ENCODE data around the gene CD9. TPM values are rescaled to one million over a fixed set of nuclear protein-coding genes. Genes with fewer than 3 reads are reported as not detected.

The CD9 gene
- total and polyA plus RNA-seq, 2 of the 8 experiments (the other 6 are each of a cell fraction or from before 2014, with no cell fraction given), result 168 to 319 TPM

- H3K18ac ChIP-seq (ENCODE audit: extremely low read depth, low read length), result peak overlapping the region; percentile 52; the same call in 1 of the 2 replicates
- CTCF ChIA-PET (ENCODE audit: partially characterized antibody), result interaction anchor here (0.7 to 15.1 kb wide), 9 partner anchors 7 to 136 kb away, joined by 3 to 130 read pairs (median 4); partner anchors contain the start of gene CD9
- H3K79me1 ChIP-seq (ENCODE audit: low read depth, low read length), result peaks cover 27% of the 10 kb centered on the region
- 90% methylated on average over 9 of the region's 9 CpGs; no CpG with 5 or more reads in 1 of the 2 experiments for WGBS, 2 experiments (ENCODE audit: extremely low coverage in 1 of 2, insufficient coverage in 1 of 2, insufficient read length in 1 of 2, insufficient replicate concordance in 2 of 2, low coverage in 1 of 2, low lambda C conversion rate in 2 of 2, missing lambda C conversion rate in 1 of 2)
- no peaks in the 10 kb centered on the region; a peak in 1 of 7 replicates for H3K27me3 ChIP-seq (replicated peaks in 1 of 4; ENCODE audit: control insufficient read depth in 3 of 4, extremely low read depth in 1 of 4, insufficient read depth in 3 of 4, low read length in 3 of 4)
- no peak overlapping the region for H2BK12ac ChIP-seq (ENCODE audit: low read depth, low read length)
- H3K79me2 ChIP-seq (ENCODE audit: control insufficient read depth in 1 of 2, insufficient read depth in 2 of 2, low read length in 2 of 2), result peaks cover 0 to 85% of the 10 kb centered on the region in 2 experiments; a peak in 3 of 4 replicates
- H3K9ac ChIP-seq (replicated peaks in 1 of 4; ENCODE audit: extremely low read depth in 1 of 4, low read depth in 3 of 4, low read length in 3 of 4), result no peak overlapping the region
- H3K56ac ChIP-seq (replicated peaks; ENCODE audit: insufficient read length, low read depth, low read length), result no peak overlapping the region
- no peak overlapping the region for H2BK15ac ChIP-seq (ENCODE audit: low read length)
- no peak overlapping the region for H3K27ac ChIP-seq (ENCODE audit: low read depth, low read length)
- DNase-seq (ENCODE audit: low read depth in 1 of 2, low spot score in 2 of 2) (no peak), FAIRE-seq (no peak)
- peaks cover 0 to 17% of the 10 kb centered on the region in 2 experiments for H4K20me1 ChIP-seq (replicated peaks in 1 of 2; ENCODE audit: control insufficient read depth in 1 of 2, insufficient read depth in 2 of 2, low read length in 2 of 2)
- no peak overlapping the region for H2AFZ ChIP-seq (ENCODE audit: low read length)
- H3K23me2 ChIP-seq (ENCODE audit: low read depth, low read length), result 0 out of 2 replicates have a peak, but pooled peaks cover 2% of the 10 kb centered on the region
- no peak overlapping the region for H2BK120ac ChIP-seq (replicated peaks; ENCODE audit: low read depth, low read length)
- H3K4me3 ChIP-seq (ENCODE audit: extremely low read depth in 1 of 4, insufficient read depth in 2 of 4, low read depth in 3 of 4, low read length in 4 of 4), result no peak overlapping the region
- no peak overlapping the region for H3K14ac ChIP-seq (ENCODE audit: insufficient read length)
- no peak overlapping the region; the same call in 1 of the 2 replicates for H4K8ac ChIP-seq (ENCODE audit: extremely low read depth, insufficient read depth, low read length)
- H3K23ac ChIP-seq (ENCODE audit: insufficient read length), result no peak overlapping the region
- no peak overlapping the region for H4K5ac ChIP-seq (ENCODE audit: insufficient read length, low read depth, low read length)
- H3K4ac ChIP-seq (replicated peaks; ENCODE audit: insufficient read length, low read depth, low read length), result no peak overlapping the region
- H3K4me2 ChIP-seq (ENCODE audit: insufficient read depth in 1 of 2, low read depth in 2 of 2, low read length in 2 of 2), result no peak overlapping the region
- H2BK20ac ChIP-seq (ENCODE audit: low read length), result no peak overlapping the region
- H3K36me3 ChIP-seq (ENCODE audit: control insufficient read depth in 2 of 4, insufficient read depth in 4 of 4, low read length in 3 of 4), result peaks cover 9 to 19% (median 14%) of the 10 kb centered on the region in 4 experiments
- H2BK5ac ChIP-seq (ENCODE audit: low read depth, low read length), result no peak overlapping the region
- peaks cover 8 to 18% (median 12%) of the 10 kb centered on the region in 4 experiments for H3K4me1 ChIP-seq (replicated peaks in 1 of 4; ENCODE audit: control insufficient read depth in 3 of 4, insufficient read depth in 4 of 4, low read length in 3 of 4)
- POLR2A ChIA-PET (ENCODE audit: partially characterized antibody), result interaction anchor here (1.8 to 3.5 kb wide), 4 partner anchors 9 to 21 kb away, joined by 8 to 17 read pairs (median 10); partner anchors contain the start of gene CD9
- no peak overlapping the region for H2AK5ac ChIP-seq (ENCODE audit: low read depth, low read length)
- H3K9me3 ChIP-seq (ENCODE audit: insufficient read depth in 2 of 2, low read depth in 1 of 2, low read length in 1 of 2), result no peaks in the 10 kb centered on the region
- no peak overlapping the region for H4K91ac ChIP-seq (replicated peaks; ENCODE audit: insufficient read length, low read length)
- no peak for TF ChIP-seq CREB1 (IDR thresholded peaks at IDR 0.05)
- no peak for TF ChIP-seq SIRT6 (IDR thresholded peaks at IDR 0.05; ENCODE audit: low read length)
- no peak for TF ChIP-seq MAFK (IDR thresholded peaks at IDR 0.05; ENCODE audit: low read depth, low read length)
- no peak for TF ChIP-seq KDM4A (IDR thresholded peaks at IDR 0.05; ENCODE audit: low read depth, low read length, severe bottlenecking)
- no peak for TF ChIP-seq CHD2 (IDR thresholded peaks at IDR 0.05; ENCODE audit: low read length)
- no peak for TF ChIP-seq PHF8 (conservative IDR thresholded peaks at IDR 0.05; ENCODE audit: low read depth, low read length)
- TF ChIP-seq EP300 (IDR thresholded peaks at IDR 0.05; ENCODE audit: borderline replicate concordance in 1 of 2, low read depth in 2 of 2, low read length in 2 of 2), result no peak
- no peak for TF ChIP-seq KDM1A (IDR thresholded peaks at IDR 0.05; ENCODE audit: borderline replicate concordance, low read length)
- TF ChIP-seq CEBPB (IDR thresholded peaks at IDR 0.05; ENCODE audit: low read depth, low read length), result no peak
- TF ChIP-seq RFX5 (IDR thresholded peaks at IDR 0.05; ENCODE audit: borderline replicate concordance, low read depth, low read length), result no peak
- no peak for TF ChIP-seq JUND (IDR thresholded peaks at IDR 0.05; ENCODE audit: low read length)
- no peak for TF ChIP-seq HDAC2 (IDR thresholded peaks at IDR 0.05; ENCODE audit: borderline replicate concordance in 1 of 2, low read depth in 2 of 2, low read length in 2 of 2)
- no peak for TF ChIP-seq EGR1 (IDR thresholded peaks at IDR 0.05; ENCODE audit: borderline replicate concordance, low read depth, low read length)
Observed at GRCh38 chr12:6221146-6221545, 20.9 kb downstream of the CD9 start.

Measured in H1 (cell line).